ENCODE measurements around the gene MYL1. TPM values are rescaled to one million over a fixed set of nuclear protein-coding genes. Genes with fewer than 3 reads are reported as not detected.

MYL1 gene
- total RNA-seq, 1 donor from 2014 or later = not detected

DNA sequence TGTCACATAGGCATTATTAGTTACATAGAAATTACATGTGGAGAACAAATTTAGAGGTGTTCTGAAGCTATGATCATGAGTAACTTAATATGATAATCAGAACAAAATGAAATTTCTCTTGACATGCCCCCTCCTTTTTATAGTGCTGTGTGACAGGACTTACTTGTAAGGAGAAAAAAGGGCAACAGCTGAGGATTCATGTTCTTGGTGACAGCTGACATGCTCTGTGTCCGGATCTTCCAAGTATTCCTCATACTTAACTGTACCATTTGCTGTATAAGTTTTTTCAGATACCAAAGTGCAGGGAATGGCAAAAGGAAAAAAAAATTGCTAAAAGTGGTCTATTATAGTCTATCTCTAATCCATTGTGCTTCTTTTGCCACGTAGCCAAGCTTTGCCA is 3.5 kb upstream of the MYL1 start:
- TF ChIP-seq, protein P1, sequence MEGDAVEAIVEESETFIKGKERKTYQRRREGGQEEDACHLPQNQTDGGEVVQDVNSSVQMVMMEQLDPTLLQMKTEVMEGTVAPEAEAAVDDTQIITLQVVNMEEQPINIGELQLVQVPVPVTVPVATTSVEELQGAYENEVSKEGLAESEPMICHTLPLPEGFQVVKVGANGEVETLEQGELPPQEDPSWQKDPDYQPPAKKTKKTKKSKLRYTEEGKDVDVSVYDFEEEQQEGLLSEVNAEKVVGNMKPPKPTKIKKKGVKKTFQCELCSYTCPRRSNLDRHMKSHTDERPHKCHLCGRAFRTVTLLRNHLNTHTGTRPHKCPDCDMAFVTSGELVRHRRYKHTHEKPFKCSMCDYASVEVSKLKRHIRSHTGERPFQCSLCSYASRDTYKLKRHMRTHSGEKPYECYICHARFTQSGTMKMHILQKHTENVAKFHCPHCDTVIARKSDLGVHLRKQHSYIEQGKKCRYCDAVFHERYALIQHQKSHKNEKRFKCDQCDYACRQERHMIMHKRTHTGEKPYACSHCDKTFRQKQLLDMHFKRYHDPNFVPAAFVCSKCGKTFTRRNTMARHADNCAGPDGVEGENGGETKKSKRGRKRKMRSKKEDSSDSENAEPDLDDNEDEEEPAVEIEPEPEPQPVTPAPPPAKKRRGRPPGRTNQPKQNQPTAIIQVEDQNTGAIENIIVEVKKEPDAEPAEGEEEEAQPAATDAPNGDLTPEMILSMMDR (IDR thresholded peaks at IDR 0.05; ENCODE audit: unreplicated experiment) = no peak
- Mint-ChIP-seq H3K9me3 (ENCODE audit: low read depth) (no peaks in the 10 kb centered on the region), H3K4me3 (ENCODE audit: low read depth) (no peak overlapping the region), H3K27ac (no peak overlapping the region), H3K36me3 (ENCODE audit: insufficient read depth) (no peaks in the 10 kb centered on the region), H3K27me3 (no peaks in the 10 kb centered on the region), H3K4me1 (ENCODE audit: low read depth) (no peaks in the 10 kb centered on the region)
- no peak for DNase-seq (ENCODE audit: low spot score, unreplicated experiment)

DNA sequence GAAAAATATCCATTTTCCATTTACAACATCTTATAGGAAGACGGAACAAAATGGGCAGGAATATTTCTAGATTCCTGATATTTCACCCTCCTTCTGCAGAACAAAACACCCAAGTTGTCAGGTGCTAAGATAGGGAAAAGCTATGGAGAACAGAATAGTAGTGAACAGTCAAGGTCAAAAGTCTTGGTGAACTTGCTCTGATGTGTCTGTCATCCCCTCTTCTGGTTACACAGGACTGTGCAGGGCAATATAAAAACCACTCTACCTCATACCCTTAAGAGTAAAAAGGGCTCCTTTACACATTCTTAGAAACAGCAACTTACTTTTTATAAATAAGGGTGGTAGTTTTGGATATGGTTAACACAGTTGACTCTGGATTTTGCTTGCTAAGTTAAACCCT is 4.4 kb downstream of the MYL1 start:
- DNase-seq (ENCODE audit: low spot score, unreplicated experiment) = no peak
- TF ChIP-seq, protein P1 (IDR thresholded peaks at IDR 0.05; ENCODE audit: unreplicated experiment) = no peak
- Mint-ChIP-seq H3K36me3 (ENCODE audit: insufficient read depth) (no peaks in the 10 kb centered on the region), H3K27ac (no peak overlapping the region), H3K4me3 (ENCODE audit: low read depth) (no peak overlapping the region), H3K9me3 (ENCODE audit: low read depth) (no peaks in the 10 kb centered on the region), H3K4me1 (ENCODE audit: low read depth) (no peaks in the 10 kb centered on the region), H3K27me3 (no peaks in the 10 kb centered on the region)

DNA sequence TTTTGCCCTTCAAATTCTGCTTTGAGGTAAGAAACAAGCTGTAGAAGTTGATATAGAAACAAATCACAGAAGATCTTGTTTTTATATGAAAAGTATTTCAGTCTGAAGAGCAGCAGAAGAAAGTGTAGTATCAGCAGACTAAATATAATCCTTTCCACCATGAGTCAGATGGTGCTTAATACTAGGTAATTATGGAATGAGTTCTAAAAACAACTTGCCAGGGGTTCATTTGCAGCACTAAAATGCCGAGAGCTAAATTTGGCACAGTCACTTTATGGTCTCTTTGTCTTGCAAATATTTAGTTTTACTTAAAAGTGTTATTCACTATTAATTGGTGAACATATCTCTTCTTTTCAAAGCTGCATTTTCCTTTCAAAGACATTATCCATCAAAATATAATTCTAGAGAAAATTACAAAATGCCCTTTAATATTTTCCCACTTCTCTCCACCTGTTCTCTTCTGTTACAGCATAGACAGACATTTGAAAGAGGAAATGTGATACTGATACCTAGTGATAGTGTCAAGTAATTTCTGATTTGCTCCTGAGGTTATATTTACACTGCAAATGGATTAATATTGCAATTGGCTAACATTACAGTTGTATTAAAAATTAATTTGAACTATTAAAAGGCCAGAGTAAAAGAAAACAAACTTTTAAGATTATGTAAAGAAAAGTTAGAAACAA is 5.3 kb downstream of the MYL1 start:
- Mint-ChIP-seq H3K4me3 (ENCODE audit: low read depth) (no peak overlapping the region), H3K9me3 (ENCODE audit: low read depth) (no peaks in the 10 kb centered on the region), H3K36me3 (ENCODE audit: insufficient read depth) (no peaks in the 10 kb centered on the region), H3K4me1 (ENCODE audit: low read depth) (no peaks in the 10 kb centered on the region), H3K27me3 (no peaks in the 10 kb centered on the region), H3K27ac (no peak overlapping the region)
- TF ChIP-seq, protein P1 (IDR thresholded peaks at IDR 0.05; ENCODE audit: unreplicated experiment) = no peak
- no peak for DNase-seq (ENCODE audit: low spot score, unreplicated experiment)

DNA sequence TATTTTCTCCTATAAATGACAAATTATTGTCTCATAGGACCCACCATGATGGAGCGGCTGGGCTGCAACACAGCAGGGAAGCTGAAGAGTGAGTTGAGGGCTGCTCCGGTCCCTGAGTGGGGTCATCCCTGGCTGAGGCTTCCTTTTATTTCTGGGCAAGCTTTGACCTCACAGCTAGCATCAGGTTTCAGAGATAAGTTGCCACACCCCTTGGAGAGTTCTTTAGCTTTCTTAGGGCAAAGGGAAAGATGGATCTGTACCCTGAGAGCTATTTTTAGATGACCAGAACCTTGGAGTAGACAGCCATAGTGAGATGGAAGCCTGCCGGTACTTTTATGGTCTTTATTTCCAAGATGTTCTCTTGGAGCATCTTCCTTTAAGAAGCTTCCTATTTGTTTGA is 11.5 kb downstream of the MYL1 start:
- peaks cover 3% of the 10 kb centered on the region for H3K27me3 Mint-ChIP-seq
- DNase-seq (ENCODE audit: low spot score, unreplicated experiment) = no peak
- no peak overlapping the region for H3K4me3 Mint-ChIP-seq (ENCODE audit: low read depth)
- TF ChIP-seq, protein P1 (IDR thresholded peaks at IDR 0.05; ENCODE audit: unreplicated experiment) = no peak
- H3K9me3 Mint-ChIP-seq (ENCODE audit: low read depth) = no peaks in the 10 kb centered on the region
- no peak overlapping the region for H3K27ac Mint-ChIP-seq
- no peaks in the 10 kb centered on the region for H3K4me1 Mint-ChIP-seq (ENCODE audit: low read depth)
- no peaks in the 10 kb centered on the region for H3K36me3 Mint-ChIP-seq (ENCODE audit: insufficient read depth)

DNA sequence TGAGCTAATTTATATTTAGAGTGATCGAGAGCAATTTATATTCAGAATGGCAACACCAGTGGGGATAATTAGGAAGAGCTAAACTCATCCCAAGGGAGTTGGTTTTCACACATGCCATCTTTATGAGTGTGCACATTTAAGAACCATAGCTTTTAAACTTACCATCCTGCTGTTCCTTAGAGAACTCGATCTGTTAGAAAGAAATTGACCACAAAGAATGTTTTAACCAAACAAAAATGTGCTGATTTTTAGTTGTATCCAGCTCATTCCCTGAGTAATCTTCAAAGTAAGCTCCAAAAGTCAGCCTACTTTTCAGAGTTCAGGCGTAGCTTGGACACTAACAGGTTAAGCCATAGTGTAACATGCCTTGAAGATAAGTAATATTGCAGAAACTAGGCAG is 12.6 kb downstream of the MYL1 start:
- Mint-ChIP-seq H3K27me3 (peaks cover 3% of the 10 kb centered on the region), H3K9me3 (ENCODE audit: low read depth) (no peaks in the 10 kb centered on the region), H3K4me3 (ENCODE audit: low read depth) (no peak overlapping the region), H3K4me1 (ENCODE audit: low read depth) (no peaks in the 10 kb centered on the region), H3K27ac (no peak overlapping the region), H3K36me3 (ENCODE audit: insufficient read depth) (no peaks in the 10 kb centered on the region)
- DNase-seq (ENCODE audit: low spot score, unreplicated experiment) = no peak
- TF ChIP-seq, protein P1 (IDR thresholded peaks at IDR 0.05; ENCODE audit: unreplicated experiment) = no peak

All from progenitor cell of endocrine pancreas (in vitro differentiated cells).